AG09319 (cell line): Measurements from ENCODE around the gene C3orf22.

Source experiments
- DNase-seq: peaks from one replicate; pipeline ENCODE4 v3.0.0-alpha.2; 2010; ENCODE audit warnings: low read depth; ENCODE audit errors: extremely low read depth
- TF ChIP-seq, protein P1 (sequence below): IDR thresholded peaks from 2 replicates; pipeline ENCODE4 v1.5.1; 2011; ENCODE audit warnings: low read depth, mild to moderate bottlenecking, inconsistent platforms, low read length, moderate library complexity

The C3orf22 gene

DNA sequence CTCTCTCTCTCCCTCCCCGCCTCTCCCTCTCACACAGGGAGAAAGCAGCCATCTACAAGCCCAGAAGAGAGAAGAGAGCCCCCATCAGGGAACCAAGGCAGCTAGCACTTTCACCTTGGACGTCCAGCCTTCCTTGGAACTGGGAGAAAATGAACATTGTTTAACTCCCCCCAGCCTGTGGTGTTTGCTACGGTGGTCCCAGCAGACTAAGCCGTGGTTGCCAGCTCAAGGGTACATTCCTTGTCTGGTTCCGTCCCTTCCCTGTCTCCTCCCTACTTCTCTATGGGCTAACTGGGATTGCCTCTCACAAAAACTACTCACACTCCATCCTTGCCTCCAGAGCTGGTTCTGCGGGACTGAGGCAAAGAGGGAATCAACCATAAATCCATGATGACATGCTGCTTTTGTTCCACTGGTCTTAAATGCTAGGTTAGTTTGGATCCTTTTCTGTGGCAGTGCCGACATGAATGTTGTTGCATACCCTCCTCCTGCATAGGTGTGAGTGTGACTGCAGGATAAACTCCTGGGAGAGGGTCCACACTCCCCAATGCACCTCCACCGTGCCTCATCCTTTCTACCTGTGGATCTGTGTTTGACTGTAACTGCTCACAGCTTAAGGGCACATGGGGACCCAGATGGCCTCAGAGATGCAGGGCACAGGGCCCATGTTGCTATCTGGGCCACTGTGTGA, 12.0 kb downstream of the C3orf22 start:
- no peak for DNase-seq
- TF ChIP-seq, protein P1, sequence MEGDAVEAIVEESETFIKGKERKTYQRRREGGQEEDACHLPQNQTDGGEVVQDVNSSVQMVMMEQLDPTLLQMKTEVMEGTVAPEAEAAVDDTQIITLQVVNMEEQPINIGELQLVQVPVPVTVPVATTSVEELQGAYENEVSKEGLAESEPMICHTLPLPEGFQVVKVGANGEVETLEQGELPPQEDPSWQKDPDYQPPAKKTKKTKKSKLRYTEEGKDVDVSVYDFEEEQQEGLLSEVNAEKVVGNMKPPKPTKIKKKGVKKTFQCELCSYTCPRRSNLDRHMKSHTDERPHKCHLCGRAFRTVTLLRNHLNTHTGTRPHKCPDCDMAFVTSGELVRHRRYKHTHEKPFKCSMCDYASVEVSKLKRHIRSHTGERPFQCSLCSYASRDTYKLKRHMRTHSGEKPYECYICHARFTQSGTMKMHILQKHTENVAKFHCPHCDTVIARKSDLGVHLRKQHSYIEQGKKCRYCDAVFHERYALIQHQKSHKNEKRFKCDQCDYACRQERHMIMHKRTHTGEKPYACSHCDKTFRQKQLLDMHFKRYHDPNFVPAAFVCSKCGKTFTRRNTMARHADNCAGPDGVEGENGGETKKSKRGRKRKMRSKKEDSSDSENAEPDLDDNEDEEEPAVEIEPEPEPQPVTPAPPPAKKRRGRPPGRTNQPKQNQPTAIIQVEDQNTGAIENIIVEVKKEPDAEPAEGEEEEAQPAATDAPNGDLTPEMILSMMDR, result no peak

DNA sequence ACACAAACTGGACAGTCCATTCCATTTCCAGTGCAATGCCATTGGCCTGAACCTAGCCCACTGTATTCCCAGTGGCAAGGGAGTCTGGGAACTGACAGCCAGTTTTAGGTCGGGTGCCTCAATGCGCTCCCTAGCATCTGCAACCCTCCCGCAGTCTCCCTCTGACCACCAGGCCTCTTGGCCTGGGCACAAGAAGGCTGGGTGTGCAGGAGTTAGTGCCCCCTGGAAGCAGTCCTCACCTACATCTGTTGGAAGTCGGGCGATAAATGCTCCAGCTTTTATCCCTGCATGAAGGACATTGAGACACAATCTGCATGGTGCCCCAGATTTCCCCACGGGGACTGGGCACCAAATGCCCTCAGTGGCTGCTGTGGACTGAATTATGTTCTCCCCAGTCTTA, 12.7 kb downstream of the C3orf22 start:
- DNase-seq, result no peak
- TF ChIP-seq, protein P1, result no peak

DNA sequence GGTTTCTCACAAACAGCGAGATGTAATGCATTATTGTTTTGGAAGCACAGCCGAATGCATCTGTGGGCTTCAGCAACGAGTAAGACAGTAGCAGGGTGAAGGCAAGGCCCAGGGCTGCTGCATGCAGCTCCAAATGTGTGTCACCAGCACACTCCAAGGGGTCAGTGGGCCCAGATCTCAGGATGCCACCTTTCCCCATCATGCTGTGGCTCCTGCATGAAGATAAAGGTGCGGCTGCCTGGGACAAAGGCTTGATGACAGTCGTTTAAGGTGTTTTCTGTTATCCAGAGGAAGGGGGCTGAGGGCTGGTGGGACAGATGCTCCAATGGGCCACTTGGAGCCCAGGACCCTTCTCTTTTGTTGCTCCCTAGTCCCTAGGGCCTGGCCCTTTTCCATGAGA, 13.2 kb downstream of the C3orf22 start:
- TF ChIP-seq, protein P1, result no peak
- DNase-seq, result no peak

DNA sequence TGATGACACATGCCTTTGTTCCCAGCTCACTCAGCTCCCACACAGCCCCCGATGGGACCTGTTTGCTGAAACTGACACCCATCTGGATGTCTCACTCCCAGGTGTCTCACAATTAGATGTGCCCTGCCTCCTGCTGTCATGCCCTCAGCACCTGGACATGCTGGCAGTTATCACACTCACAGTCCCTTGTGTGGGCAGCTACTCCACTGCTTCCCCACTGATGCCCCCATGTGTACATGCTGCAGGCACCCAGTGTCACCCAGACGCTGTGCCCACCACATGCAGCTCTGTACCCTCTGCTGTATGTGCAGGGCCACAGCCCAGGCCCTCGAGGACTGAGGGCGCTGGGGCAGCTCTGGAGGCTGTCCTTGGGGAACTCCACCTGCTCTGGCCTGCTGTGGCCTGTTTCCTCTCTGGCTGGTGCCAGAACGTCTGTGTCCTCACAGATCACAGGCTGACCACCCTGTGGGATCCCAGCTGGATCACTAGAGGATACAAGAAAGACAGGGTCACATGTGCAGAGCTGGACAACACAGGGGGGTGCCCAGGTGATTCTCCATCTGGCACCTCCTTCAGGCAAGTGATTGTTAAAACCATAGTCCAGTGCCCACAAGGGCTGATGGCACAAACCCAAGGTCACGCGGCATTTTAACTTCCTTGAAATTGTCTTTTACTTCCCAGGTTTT, 14.0 kb downstream of the C3orf22 start:
- TF ChIP-seq, protein P1, result no peak
- no peak for DNase-seq

DNA sequence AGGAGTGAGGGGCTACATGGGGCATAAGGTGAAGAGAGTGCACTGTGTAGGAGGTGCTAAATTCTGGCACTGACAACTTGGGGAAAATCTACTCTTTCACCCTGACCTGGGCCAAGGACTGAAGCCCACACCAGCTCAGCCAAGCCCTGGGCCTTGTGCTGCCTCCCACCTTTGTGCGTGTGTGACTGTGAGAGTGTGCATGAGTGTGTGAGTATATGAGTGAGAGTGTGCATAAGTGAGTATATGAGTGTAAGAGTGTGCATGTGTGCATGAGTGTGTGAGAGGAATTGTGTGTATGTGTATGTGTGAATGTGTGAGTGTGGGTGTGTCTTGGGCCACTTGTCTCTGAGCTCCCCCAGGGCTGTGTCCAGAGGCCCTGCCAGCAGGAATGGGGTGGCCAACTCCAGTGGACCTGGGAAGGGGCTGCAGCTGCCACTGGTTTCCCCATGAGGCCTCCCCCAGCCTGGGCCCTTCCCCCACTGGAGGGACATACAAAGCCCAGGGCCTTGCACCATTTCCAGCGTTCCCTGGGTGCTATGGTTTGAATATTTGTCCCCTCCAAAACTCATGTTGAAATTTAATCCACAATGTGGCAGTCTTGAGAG, 15.2 kb downstream of the C3orf22 start:
- TF ChIP-seq, protein P1, result no peak
- no peak for DNase-seq

GRCh38 chr3:126542340-126543241, 16.1 kb downstream of the C3orf22 start:
- no peak for DNase-seq
- TF ChIP-seq, protein P1, result no peak
